ENCODE results near the gene SNX9.
"Not testable (repeated sequence)": the region's sequence is repeated elsewhere in the genome, so short reads cannot be mapped to it uniquely, and the experiment has no call there.

The SNX9 gene

GRCh38 chr6:157911278-157911677 is 88.2 kb downstream of the SNX9 start:
- DNase-seq (ENCODE audit: extremely low read depth in 1 of 2, low read depth in 1 of 2) = no peak

GRCh38 chr6:157911786-157912185 is 88.7 kb downstream of the SNX9 start:
- no peak for DNase-seq (ENCODE audit: extremely low read depth in 1 of 2, low read depth in 1 of 2)

DNA sequence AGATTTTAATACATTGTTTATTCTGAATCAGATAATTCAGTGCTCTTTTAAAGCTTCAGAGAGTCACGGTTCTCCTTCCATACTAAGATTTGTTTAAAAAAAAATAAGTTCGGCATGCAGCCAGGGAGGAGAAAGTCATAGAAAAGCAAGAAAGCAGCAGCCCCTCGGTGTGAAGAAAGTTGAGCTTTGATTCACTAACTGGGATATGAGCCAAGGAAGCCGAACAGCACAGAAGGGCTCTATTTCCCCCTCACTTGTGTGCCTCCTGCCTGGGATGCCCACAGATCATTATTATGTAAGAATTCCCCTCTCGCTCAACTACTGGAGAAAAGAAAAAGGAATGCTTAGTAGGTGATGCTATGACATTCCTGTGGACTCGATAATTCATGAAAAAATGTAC is 89.3 kb downstream of the SNX9 start:
- no peak for DNase-seq (ENCODE audit: extremely low read depth in 1 of 2, low read depth in 1 of 2)

DNA sequence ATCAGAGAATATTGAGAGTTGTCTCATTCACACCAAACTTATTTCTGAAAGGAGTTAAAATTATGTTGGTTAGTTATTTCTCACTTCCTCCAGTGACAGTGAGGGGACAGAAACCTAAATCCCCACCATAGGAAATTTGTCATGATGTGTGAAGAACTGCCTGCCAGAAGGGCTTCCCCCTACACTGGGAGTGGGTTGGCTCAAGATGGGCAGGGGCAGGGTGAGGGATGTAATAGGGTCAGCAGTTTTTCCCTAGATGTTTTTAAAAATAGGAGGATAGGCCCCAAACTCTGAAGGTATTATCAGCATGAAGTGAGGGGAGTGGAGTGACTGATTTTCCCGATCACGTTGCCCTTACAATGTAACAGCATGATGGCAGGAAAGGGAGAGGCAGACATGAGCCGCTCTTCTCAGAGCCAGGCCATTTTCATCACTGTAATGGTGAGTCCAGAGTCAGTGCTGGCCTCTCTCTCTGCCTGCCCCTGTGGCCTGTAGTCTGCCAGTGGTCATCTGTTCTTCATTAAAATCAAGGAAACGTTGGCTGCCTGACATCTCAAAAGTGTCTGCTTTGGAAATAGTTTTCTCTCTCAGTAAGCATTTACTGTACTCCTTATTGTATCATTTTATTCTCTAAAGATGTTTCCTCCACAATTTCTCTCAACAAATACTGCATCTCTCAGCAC is 98.8 kb downstream of the SNX9 start:
- DNase-seq (ENCODE audit: extremely low read depth in 1 of 2, low read depth in 1 of 2) = no peak

DNA sequence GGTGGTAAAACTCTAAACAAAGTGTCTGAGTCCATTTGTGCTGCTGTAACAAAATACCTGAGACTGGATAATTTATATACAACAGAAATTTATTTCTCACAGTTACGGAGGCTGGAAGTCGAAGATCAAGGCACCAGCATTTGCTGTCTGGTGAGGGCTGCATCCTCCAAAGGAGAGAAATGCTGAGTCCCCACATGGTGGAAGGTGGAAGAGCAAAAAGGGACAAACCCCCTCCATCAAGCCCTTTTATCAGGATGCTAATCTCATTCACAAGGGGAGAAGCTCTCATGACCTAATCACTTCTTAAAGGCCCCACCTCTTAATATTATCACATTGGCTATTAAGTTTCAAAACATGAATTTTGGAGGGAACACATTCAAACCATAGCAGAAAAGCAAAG is 102.7 kb downstream of the SNX9 start:
- no peak for DNase-seq (ENCODE audit: extremely low read depth in 1 of 2, low read depth in 1 of 2)

- DNase-seq (ENCODE audit: extremely low read depth in 1 of 2, low read depth in 1 of 2) = no peak
Observed at GRCh38 chr6:157927011-157927410, 104.0 kb downstream of the SNX9 start.

DNA sequence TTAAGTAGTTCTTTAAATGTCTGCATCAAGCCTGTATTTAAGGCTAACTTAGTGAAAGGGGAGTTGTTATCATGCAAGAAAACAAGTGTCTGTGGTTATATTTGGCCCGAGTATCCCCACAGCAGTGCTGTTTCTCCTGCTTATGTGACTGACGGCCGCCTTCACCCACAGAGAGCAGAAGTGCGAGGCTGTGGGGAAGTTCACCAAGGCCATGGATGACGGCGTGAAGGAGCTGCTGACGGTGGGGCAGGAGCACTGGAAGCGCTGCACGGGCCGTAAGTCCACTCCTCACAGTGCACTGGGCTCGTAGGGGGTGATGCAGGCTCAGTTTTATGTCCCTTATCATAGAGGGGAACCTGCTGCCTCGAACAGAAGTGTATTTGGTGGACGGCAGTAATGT is 105.4 kb downstream of the SNX9 start:
- DNase-seq (ENCODE audit: extremely low read depth in 1 of 2, low read depth in 1 of 2) = no peak

DNA sequence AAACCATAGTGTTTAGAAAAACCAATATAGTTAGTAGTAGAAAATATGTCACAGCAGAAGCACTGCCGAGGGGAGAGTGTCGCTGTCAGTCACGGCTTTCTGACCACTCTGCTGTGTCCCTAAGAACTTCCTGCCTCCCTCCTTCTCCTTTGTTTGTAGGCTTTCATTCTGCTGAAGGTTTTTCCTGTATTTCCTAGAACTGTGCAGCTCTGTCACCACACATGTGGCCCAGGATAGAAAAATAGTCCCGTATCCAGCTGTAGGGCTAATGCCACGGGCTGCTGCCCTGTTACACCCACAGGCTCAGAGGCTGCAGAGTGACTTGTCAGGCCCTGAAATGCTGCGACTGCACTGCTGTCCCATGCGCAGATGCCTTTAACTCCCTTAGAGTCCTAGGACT is 106.0 kb downstream of the SNX9 start:
- DNase-seq (ENCODE audit: extremely low read depth in 1 of 2, low read depth in 1 of 2) = no peak

- DNase-seq (ENCODE audit: extremely low read depth in 1 of 2, low read depth in 1 of 2) = no peak
Observed at GRCh38 chr6:157929765-157930319, 106.8 kb downstream of the SNX9 start.

- DNase-seq (ENCODE audit: extremely low read depth in 1 of 2, low read depth in 1 of 2) = no peak
Observed at GRCh38 chr6:157935786-157936185, 112.7 kb downstream of the SNX9 start.

DNA sequence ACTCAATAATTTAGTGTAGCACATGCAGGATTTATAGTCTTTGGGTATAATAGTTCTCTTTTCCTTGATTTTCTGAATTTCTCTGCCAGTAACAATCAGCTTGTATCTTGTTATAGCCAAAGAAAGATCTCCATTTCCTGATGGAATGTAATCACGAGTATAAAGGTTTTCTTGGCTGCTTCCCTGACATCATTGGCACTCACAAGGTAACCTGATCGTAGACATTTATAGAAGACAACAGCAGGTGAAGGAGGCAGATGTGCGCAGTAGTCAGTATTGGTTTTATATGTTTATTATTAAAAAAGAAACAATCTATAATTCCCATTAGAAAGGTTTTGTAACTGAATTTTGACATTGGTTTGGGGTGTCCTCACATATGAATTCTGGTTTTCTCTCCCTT is 114.3 kb downstream of the SNX9 start:
- DNase-seq (ENCODE audit: extremely low read depth in 1 of 2, low read depth in 1 of 2) = no peak

DNA sequence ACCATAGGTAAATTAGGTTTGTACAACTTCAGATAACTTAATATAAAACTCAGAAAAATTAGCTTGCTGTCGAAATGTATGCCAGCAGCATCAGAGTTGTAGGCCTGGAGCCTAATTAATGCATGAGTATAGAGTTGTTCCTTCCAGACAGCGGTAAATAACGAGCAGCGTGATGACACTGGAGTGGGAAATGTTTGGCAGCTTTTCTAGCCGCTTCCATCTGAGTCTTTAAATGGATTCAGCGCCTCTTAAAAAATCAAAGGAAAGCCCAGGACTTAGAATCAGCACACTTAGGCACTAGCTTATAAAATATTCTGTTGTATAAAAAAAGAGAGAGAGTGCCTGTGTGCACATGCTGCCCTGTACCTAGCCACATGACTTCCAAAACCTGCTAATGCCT is 114.9 kb downstream of the SNX9 start:
- DNase-seq (ENCODE audit: extremely low read depth in 1 of 2, low read depth in 1 of 2) = no peak

DNA sequence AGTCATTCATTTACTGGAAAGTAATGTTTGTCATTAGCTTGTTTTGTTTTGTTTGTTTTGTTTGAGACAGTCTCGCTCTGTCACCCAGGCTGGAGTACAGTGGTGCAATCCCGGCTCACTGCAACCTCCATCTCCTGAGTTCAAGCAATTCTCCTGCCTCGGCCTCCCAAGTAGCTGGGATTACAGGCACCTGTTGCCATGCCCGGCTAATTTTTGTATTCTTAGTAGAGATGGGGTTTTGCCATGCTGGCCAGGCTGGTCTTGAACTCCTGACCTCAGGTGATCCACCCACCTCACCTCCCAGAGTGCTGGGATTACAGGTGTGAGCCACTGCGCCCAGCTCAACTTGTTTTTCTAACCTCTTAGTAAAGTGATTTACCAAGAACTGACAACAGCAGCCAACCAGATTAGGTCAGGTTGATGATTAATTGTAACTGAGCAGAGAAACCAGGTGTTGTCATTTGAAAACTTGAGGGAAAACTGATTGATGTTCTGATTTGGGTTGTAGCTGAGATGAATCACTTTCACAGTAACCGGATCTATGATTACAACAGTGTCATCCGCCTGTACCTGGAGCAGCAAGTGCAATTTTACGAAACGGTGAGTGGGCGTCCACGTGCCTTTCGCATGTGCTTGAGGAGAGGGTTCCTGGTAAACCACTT is 117.5 kb downstream of the SNX9 start:
- DNase-seq (ENCODE audit: extremely low read depth in 1 of 2, low read depth in 1 of 2) = not testable (repeated sequence)

DNA sequence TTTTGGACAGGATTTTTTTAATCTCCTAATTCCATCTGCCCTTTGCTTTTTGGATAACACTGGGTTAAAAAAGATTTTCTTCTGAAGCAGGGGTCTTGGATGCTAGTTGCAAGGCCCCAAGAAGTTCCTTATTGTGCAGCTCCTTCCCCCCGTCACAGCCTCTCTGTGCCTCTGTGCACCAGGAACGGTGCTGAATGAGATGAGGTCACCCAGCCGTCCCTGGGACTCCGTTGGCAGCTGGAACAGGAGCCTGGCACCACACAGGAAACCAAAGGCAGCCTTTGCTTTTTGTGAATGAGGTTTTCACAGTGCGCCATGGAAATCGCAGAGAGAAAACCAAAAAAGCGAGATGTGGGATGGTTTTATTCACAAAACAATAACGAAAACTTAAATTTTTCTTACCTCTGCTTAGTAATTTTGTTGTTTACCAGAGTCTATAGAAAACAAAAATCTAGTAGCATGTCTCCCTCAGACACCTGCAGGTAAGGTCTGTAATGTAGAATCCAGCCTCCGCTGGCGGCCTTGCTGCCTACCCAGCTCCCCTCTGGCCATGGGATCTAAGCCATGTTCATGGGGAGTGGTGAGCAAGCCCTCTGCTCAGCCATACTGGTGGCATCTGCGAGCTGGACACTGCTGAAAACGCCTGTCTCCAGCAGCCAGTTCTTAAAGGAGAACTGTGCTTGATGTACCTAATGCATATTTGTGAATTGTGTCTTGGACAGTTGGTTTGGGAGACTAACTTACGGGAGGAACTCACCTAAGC is 118.2 kb downstream of the SNX9 start:
- DNase-seq (ENCODE audit: extremely low read depth in 1 of 2, low read depth in 1 of 2) = no peak

DNA sequence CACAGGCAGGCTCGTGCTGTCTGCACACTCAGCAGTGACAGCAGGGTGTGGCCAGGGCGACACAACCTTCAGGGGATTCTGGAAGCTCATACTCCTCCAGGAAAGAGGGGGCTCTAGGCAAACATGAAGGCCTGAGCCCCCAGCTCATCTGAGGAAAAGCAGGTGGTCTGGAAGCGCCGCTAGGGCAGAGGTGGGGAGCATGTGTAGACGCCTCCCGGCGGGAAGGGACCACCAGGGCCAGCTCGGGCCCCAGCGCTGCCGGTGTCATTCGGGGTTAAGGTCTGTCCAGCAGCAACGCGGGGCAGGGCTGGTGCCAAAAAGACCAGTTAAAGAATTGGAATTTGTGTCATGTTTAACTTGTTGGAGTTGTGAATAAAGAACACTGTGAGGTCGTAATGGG is 119.3 kb downstream of the SNX9 start:
- DNase-seq (ENCODE audit: extremely low read depth in 1 of 2, low read depth in 1 of 2) = no peak

- no peak for DNase-seq (ENCODE audit: extremely low read depth in 1 of 2, low read depth in 1 of 2)
Observed at GRCh38 chr6:157943249-157943963, 120.4 kb downstream of the SNX9 start.

GRCh38 chr6:157943964-157944283 is 120.9 kb downstream of the SNX9 start:
- DNase-seq (ENCODE audit: extremely low read depth in 1 of 2, low read depth in 1 of 2) = no peak

GRCh38 chr6:157944983-157945931 is 122.2 kb downstream of the SNX9 start:
- DNase-seq (ENCODE audit: extremely low read depth in 1 of 2, low read depth in 1 of 2) = no peak

- no peak for DNase-seq (ENCODE audit: extremely low read depth in 1 of 2, low read depth in 1 of 2)
Observed at GRCh38 chr6:157946053-157946617, 123.1 kb downstream of the SNX9 start.
